ENCODE measurements around the gene OAT. TPM values are rescaled to one million over a fixed set of nuclear protein-coding genes. Genes with fewer than 3 reads are reported as not detected.

OAT gene
- total RNA-seq, 2 donors from 2014 or later: 22.8 to 40.9 TPM

Other genes with a start within 250 kb of the OAT start
- gene NKX1-2, start 31.1 kb upstream of the OAT start, total RNA-seq: not detected
- 1 to 10 TPM; 4.9 to 9.9 TPM for gene LHPP, start 42.9 kb upstream of the OAT start, total RNA-seq